AML-193 (cell line): Measurements from ENCODE around the gene ERICH2.
A peak's percentile ranks its signal among the peaks of the same experiment; 100 is the strongest.

Source experiments
- DNase-seq, 2 experiments: peaks; one replicate each; lab custom pipeline; 2025; lab: John Stamatoyannopoulos, UW

ERICH2 gene

DNA sequence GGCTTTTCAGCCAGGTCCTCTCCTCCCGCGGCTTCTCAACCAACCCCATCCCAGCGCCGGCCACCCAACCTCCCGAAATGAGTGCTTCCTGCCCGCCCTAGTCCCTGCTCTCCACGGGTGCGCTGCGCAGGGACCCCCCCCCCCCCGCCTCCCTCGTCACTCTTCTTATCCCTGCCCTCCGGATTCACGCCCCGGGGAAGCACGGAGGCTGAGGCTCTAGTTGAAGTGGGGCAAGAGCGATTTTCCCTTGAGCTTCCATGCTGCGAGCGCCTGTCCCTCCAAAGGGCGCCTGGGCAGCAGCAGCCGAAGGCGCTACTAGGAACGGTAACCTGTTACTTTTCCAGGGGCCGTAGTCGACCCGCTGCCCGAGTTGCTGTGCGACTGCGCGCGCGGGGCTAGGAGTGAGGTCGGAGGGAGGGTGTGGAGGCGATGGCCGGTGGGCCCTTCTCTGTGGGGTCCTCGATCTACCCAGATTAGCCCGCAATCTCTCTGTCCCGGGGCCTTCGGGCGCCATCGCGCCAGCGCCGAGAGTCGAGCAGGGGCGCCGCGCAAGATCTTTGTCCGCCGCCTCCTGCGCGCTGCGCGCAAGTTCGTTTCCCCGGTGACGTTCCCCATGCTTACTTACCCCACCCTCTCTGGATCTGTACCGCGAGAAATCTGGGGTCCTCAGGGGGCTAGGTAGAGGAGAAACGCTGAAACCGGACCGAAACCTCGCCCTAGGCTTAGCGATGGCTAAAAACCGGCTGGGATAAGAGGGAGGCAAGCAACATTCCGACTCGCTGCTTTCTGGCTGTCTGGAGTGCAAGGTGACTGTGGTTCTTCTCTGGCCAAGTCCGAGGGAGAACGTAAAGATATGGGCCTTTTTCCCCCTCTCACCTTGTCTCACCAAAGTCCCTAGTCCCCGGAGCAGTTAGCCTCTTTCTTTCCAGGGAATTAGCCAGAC, 47.2 kb downstream of the ERICH2 start:
- peak in 1 of 2 experiments; percentile 37 for DNase-seq

DNA sequence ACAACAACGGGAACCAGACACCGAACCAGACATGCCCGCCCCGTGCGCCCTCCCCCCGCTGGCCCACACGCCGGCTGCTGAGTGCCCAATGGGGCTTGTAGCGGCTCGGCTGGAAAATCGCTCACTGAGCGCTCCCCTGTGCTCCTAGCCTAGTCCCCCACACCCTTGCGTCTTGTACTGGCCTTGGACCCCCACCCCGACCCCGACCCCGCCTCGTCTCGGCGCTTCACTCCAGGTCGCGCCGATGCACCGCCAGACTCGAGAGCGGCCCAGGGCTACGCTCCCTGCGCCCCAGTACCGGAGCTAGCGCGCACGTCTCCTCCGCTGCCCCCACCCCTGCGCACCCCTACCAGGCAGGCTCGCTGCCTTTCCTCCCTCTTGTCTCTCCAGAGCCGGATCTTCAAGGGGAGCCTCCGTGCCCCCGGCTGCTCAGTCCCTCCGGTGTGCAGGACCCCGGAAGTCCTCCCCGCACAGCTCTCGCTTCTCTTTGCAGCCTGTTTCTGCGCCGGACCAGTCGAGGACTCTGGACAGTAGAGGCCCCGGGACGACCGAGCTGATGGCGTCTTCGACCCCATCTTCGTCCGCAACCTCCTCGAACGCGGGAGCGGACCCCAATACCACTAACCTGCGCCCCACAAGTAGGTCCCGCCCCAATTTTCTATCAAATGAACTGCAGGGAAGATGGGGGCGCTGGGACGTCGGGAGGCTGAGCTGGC, 48.0 kb downstream of the ERICH2 start:
- DNase-seq = no peak

GRCh38 chr2:170818752-170819470, 48.7 kb downstream of the ERICH2 start:
- DNase-seq = no peak

GRCh38 chr2:170819680-170820664, 49.8 kb downstream of the ERICH2 start:
- no peak for DNase-seq

DNA sequence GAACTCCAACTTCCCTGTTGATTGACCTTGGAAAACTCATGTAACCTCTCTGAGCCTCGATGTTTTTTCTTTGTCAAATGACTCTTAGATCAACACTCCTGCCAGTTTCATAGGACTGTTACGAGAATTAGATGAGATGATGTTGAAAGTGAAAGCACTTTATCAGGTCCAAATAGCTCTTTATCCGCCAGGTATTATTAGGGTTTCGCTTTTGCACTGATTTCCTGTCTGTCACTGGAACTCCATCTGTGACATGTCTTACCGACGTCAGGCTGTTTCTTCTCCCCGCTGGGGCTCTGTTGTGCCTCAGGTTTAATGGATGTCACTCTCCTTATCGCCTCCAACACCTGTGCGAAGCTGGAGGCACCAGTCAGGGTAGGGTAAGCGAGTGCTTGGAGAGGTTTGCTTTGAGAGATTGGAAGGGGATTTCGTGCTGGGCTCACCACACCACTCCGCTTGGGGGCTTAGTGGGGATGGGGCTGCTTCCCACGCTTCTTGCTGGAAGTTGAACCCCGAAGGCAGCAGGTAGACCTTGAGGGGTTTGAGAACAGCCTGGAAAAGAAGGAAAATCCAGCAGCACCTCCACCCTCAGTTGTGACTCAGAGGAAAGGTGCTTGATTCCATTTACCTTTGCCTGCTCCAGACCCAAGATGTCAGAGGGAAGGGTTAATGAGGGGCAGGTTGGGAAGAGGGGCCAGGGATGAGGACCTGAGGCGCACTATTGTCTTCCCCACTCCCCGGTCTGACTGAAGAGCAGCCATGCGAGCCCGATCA, 50.8 kb downstream of the ERICH2 start:
- DNase-seq = no peak

DNA sequence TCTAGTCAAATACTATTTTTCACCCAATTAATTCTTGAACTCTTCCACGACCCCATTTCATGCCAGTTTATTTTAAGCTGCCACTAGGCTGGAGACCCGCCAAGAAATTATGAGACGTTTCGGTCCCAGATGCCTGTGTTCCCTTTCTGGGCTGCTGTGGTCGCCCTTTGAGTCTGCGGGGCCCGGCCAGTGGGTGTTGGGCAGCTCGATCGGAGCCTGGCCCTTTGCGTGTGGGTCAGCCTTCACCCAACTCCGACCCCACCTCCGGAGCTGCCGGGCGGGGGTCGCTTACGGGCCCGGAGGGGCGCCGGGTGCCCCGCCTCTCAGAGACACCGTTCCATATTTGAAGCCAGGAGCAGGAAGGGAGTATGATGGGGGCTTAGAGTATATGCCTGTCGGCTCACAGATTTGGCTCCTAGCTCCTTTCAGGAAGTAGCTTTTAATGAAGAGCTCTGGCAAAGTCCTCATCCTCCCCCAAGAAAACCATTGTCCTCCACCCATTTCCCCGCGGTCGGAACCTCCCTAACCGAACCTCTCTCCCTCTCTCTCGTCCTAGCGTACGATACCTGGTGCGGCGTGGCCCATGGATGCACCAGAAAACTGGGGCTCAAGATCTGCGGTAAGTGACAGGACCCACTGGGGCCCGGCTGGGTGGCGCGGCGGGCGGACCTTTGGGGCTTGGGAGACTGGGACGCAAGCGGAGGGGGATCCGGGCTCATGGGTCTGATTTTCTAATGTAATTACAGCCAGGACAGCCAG, 51.5 kb downstream of the ERICH2 start:
- no peak for DNase-seq

- DNase-seq = no peak
Observed at GRCh38 chr2:170822290-170823087, 52.3 kb downstream of the ERICH2 start.

GRCh38 chr2:170823088-170823897, 53.1 kb downstream of the ERICH2 start:
- no peak for DNase-seq

DNA sequence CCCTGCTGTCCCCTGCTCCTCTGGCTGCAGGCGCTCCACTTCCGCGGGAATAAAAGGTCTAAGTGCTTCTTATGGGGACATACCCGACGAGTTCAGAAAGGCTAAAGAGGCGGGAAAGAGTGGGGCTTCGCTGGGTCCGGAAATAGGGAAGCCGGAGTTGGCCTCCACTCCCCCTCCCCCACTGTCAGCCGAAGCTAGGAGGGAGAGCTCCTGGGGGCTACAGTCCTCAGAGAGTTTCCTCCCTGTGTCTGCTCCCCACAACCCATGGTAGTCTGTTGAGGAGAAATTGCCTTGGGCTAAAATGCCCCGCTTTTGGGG, 53.7 kb downstream of the ERICH2 start:
- DNase-seq = no peak

DNA sequence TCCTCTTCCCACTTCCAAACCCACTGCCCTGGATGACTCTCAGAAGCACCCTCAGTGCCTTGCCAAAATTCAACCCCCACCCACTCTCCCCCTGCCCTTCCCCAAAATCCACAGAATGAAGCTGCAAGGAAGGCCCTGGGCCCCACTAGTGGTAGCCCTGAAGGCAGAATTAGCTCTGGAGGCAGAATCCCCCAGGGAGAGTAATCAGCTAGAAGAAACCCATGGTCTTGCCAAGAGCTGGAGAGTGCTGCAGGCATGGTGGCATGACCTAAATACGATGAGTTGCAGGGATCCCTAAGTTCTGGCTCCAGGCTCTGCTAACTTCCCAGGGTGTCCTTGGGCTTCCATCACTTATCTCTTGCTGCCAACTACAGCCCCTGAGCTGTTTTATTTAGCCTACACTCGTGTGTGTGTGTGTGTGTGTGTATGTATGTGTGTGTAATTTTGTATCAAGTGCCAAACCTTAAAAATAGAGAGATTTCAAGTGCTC, 54.4 kb downstream of the ERICH2 start:
- no peak for DNase-seq

DNA sequence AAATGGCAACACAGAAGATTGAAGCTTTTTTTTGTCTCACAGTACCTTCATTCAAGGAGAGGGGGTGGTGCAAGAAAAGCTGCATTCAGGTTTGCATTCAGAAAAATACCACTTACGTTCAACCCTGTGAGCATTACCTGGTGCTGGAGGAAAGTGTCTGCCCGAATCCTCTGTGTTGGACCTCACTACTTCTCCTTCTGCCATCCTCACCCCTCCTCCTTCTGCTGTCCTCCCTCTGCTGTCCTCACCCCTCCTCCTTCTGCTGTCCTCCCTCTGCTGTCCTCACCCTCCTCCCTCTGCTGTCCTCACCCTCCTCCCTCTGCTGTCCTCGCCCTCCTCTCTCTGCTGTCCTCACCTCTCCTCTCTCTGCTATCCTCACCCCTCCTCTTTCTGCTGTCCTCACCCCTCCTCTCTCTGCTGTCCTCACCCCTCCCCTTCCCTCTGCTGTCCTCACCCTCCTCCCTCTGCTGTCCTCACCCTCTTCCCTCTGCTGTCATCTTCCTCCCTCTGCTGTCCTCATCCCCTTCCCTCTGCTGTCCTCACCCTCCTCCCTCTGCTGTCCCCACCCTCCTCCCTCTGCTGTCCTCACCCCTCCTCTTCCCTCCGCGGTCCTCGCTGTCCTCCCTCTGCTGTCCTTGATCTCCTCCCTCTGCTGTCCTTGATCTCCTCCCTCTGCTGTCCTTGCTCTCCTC, 57.8 kb downstream of the ERICH2 start:
- no peak for DNase-seq

GRCh38 chr2:170828533-170828916, 58.3 kb downstream of the ERICH2 start:
- no peak for DNase-seq

DNA sequence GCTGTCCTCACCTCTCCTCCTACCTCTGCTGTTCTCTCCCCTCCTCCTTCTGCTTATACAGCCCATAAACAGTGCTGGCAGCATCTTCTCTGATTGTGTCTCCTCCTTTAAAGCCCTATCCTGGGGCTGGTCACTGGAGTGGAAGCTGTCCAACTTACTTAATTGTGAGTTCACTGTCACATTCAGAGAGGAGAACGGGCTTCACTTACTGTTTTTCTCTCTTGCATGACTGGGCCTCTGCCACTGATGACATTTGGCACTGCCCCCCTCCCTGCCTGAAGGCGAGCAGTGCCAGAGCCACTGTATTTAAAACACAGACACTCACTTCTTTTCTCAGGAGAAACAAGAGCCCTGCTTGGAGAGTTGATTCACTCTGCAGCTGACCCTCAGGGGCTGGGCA, 58.9 kb downstream of the ERICH2 start:
- no peak for DNase-seq

- no peak for DNase-seq
Observed at GRCh38 chr2:170830166-170830565, 60.0 kb downstream of the ERICH2 start.

DNA sequence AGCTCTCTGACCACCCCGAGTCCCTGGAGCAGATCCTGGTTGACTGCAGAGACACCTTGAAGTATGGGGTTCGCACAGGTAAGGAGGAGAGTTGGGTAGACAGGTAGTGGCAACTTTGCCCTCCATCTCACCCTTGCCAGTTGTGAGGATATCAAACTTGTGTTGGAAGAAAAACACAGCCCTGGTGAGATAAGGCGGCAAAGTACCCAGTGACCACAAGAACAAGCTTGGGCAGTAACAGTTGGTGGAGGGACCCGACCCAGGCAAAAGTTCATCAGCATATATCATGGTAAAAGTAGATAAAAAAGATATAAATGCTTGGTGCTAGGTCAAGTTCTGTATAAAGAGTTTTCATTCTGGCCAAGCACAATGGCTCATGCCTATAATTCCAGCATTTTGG, 60.9 kb downstream of the ERICH2 start:
- no peak for DNase-seq

GRCh38 chr2:170836027-170836426, 65.8 kb downstream of the ERICH2 start:
- no peak for DNase-seq

DNA sequence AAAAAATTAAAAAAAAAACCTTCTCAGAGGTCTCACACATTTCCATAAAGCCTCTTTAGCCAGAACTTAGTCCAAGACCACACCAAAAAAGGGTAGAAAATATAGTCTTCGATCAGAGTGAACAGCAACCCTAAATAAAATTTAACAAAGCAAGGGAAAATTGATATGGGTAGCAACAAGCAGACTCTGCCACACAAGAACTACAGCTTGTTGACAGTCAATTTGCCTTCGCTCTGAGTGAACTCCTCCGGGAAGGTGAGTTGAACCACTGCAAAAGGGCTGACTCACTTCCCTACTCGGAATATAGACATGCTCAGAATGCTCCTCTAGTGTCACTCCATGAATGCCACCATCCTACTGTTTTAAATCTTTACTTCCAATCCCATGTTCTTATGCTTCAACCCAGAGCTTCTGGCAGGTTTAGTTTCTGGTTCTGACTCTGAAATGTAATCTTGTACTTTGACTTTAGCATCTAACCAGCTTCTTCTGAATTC, 70.6 kb downstream of the ERICH2 start:
- DNase-seq = no peak
